GM12801 (cell line): ENCODE data around the gene NRL.

Experiments used
- CTCF ChIP-seq: IDR thresholded peaks from one replicate; pipeline ENCODE4 v1.5.1; 2011; ENCODE audit warnings: control low read depth; ENCODE audit not compliant: insufficient read length; ENCODE audit errors: extremely low read depth

Gene NRL

GRCh38 chr14:24036169-24036962 lies 78.4 kb downstream of the NRL start:
- no peak for TF ChIP-seq CTCF

DNA sequence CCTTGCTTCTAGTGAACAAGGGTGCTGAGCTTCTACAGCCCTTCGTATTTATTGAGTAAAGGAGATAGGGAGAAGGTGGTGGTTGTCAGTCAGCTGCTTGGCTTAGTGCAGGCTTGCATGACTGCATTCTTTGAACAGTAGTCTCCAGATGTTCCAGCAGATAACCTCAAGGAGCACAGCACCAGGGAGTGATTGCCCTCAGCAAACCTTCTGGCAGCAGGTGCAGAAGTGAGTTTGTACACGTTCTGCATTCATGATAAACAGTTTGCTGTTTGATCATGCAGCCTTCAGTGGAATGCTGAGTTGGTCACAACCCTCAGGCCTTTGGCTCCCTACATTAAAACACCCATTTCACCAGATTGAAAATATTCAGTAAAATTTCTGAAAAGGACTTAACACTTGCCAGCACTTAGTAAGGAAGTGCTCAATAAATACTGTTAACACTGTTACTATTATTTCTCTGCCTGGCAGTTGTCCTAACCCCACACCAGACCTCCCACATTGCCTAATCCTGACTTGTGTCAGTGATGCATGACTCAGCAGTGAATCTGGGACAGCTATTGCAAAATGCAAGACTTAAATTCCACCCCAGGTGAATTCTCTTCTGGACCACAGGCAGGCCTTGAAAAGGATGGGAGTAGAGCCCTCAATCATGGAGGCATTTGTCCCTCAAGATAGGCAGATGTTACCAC lies 81.9 kb downstream of the NRL start:
- TF ChIP-seq CTCF = no peak
